Caco-2 (cell line): Measurements from ENCODE around the gene KHDC4. TPM values are rescaled to one million over a fixed set of nuclear protein-coding genes. Genes with fewer than 3 reads are reported as not detected.

Experiments
- BruUV-seq: library from RNA; stranded (reverse); fragments of 400-500 nt; replicated peaks from 2 replicates; lab custom pipeline; 2021; lab: Mats Ljungman, UMichigan
- CTCF ChIA-PET: fragments of 300-600 bp; sonication (Branson Sonifier 250); formaldehyde crosslinking; loops from one replicate; lab custom pipeline; 2022; ENCODE audit warnings: antibody characterized with exemption; lab: Charles Lee
- POLR2A ChIA-PET: fragments of 300-600 bp; sonication (Branson Sonifier 250); formaldehyde crosslinking; loops from one replicate; lab custom pipeline; 2022; ENCODE audit warnings: antibody characterized with exemption; lab: Charles Lee
- DNase-seq, 2 experiments: peaks; one replicate each; pipeline versions ENCODE4 v3.0.0 to v3.0.0-alpha.2; 2020 to 2022
- H3K27me3 ChIP-seq: replicated peaks from 2 replicates; pipeline ENCODE4 v1.6.0; 2011; ENCODE audit warnings: low read length; ENCODE audit not compliant: control insufficient read depth, insufficient read depth
- H3K36me3 ChIP-seq: 2 replicates; pipeline ENCODE4 v1.5.1; 2011; ENCODE audit warnings: low read length; ENCODE audit not compliant: control insufficient read depth, insufficient read depth
- H3K4me1 ChIP-seq: fragments of 250-450 bp; sonication (Bioruptor Pico); 2 replicates; pipeline ENCODE4 v1.5.1; 2020; ENCODE audit warnings: mild to moderate bottlenecking
- H3K4me3 ChIP-seq: 2 replicates; pipeline ENCODE4 v1.5.1; 2011; ENCODE audit warnings: low read depth, mild to moderate bottlenecking, control low read depth, low read length
- H3K9me3 ChIP-seq: fragments of 250-450 bp; sonication (Bioruptor Pico); 2 replicates; pipeline ENCODE4 v1.5.1; 2020; ENCODE audit warnings: mild to moderate bottlenecking, moderate library complexity
- H3K27ac Mint-ChIP-seq: one replicate; pipeline ENCODE4 v1.8.0; 2022; ENCODE audit warnings: mixed read lengths; ENCODE audit not compliant: unreplicated experiment
- H3K27me3 Mint-ChIP-seq: one replicate; pipeline ENCODE4 v1.8.0; 2022; ENCODE audit warnings: mixed read lengths; ENCODE audit not compliant: insufficient read depth, unreplicated experiment
- H3K36me3 Mint-ChIP-seq: one replicate; pipeline ENCODE4 v1.8.0; 2022; ENCODE audit warnings: mild to moderate bottlenecking, mixed read lengths; ENCODE audit not compliant: insufficient read depth, unreplicated experiment
- H3K4me1 Mint-ChIP-seq: one replicate; pipeline ENCODE4 v1.8.0; 2022; ENCODE audit warnings: low read depth, mixed read lengths; ENCODE audit not compliant: unreplicated experiment
- H3K4me3 Mint-ChIP-seq: one replicate; pipeline ENCODE4 v1.8.0; 2022; ENCODE audit warnings: mild to moderate bottlenecking, moderate library complexity, mixed read lengths; ENCODE audit not compliant: unreplicated experiment
- H3K9me3 Mint-ChIP-seq: one replicate; pipeline ENCODE4 v1.8.0; 2022; ENCODE audit warnings: mixed read lengths; ENCODE audit not compliant: unreplicated experiment
- CTCF ChIP-seq, 2 experiments: fragments of 200-600 bp in 1 of 2; IDR thresholded peaks; 1 replicate in 1 of 2; 2 replicates in 1 of 2; pipeline versions ENCODE4 v1.5.1 to v1.8.0; 2011 to 2022; ENCODE audit warnings: antibody characterized with exemption in 1 of 2, control low read depth in 1 of 2, inconsistent platforms in 1 of 2, low read depth in 1 of 2, low read length in 1 of 2, mild to moderate bottlenecking in 1 of 2, moderate library complexity in 1 of 2; ENCODE audit not compliant: insufficient read depth in 1 of 2, severe bottlenecking in 1 of 2, unreplicated experiment in 1 of 2
- intact Hi-C: fragments of 100-400 bp; cut with micrococcal nuclease; formaldehyde crosslinking; loops from one replicate; pipeline ENCODE4 v1.10.0; 2022; ENCODE audit not compliant: unreplicated experiment
- total RNA-seq: library from RNA; stranded (reverse); gene quantifications from 2 replicates; pipeline ENCODE4 v1.2.3, GENCODE V29; 2022

KHDC4 gene
- total RNA-seq, 1 experiment from 2014 or later, result 68.5 TPM

- Histone ChIP-seq H3K4me3 (no peak overlapping the region), H3K9me3 (no peaks in the 10 kb centered on the region), H3K27me3 (no peaks in the 10 kb centered on the region), H3K4me1 (peaks cover 7% of the 10 kb centered on the region), H3K36me3 (peaks cover under 1% of the 10 kb centered on the region)
- peaks cover 13% of the 10 kb centered on the region for H3K4me1 Mint-ChIP-seq
- ChIA-PET POLR2A (no interaction called here), CTCF (no interaction called here)
- no peak overlapping the region for H3K4me3 Mint-ChIP-seq
- no peak for TF ChIP-seq CTCF (IDR thresholded peaks at IDR 0.05; ENCODE audit: insufficient read depth in 1 of 2, low read depth in 1 of 2, low read length in 1 of 2, severe bottlenecking in 1 of 2, unreplicated experiment in 1 of 2)
- H3K27me3 Mint-ChIP-seq, result no peaks in the 10 kb centered on the region
- no TSS peak for BruUV-seq
- no peaks in the 10 kb centered on the region for H3K9me3 Mint-ChIP-seq
- DNase-seq, result no peak
- H3K27ac Mint-ChIP-seq, result no peak overlapping the region
- intact Hi-C loops, result no loop called here
- H3K36me3 Mint-ChIP-seq, result peaks cover 32% of the 10 kb centered on the region
Observed at GRCh38 chr1:155970531-155971167, 36.4 kb upstream of the KHDC4 start.

GRCh38 chr1:155969377-155969791 is 35.2 kb upstream of the KHDC4 start:
- H3K4me1 Mint-ChIP-seq, result peaks cover 7% of the 10 kb centered on the region
- POLR2A ChIA-PET, result no interaction called here
- intact Hi-C loops, result no loop called here

GRCh38 chr1:155968670-155969069 is 34.5 kb upstream of the KHDC4 start:
- POLR2A ChIA-PET, result no interaction called here
- H3K4me1 ChIP-seq, result 0 out of 2 replicates have a peak, but pooled peaks cover 3% of the 10 kb centered on the region

More at GRCh38 chr1:155969377-155969791, 35.2 kb upstream of the KHDC4 start:
- Mint-ChIP-seq H3K9me3 (no peaks in the 10 kb centered on the region), H3K27ac (no peak overlapping the region), H3K27me3 (no peaks in the 10 kb centered on the region), H3K4me3 (no peak overlapping the region), H3K36me3 (peaks cover 32% of the 10 kb centered on the region)
- peaks cover 1% of the 10 kb centered on the region for H3K36me3 ChIP-seq
- DNase-seq, result no peak
- 0 out of 2 replicates have a peak, but pooled peaks cover 3% of the 10 kb centered on the region for H3K4me1 ChIP-seq
- CTCF ChIA-PET, result no interaction called here
- no TSS peak for BruUV-seq
- no peaks in the 10 kb centered on the region for H3K27me3 ChIP-seq
- TF ChIP-seq CTCF (IDR thresholded peaks at IDR 0.05; ENCODE audit: insufficient read depth in 1 of 2, low read depth in 1 of 2, low read length in 1 of 2, severe bottlenecking in 1 of 2, unreplicated experiment in 1 of 2), result no peak
- H3K4me3 ChIP-seq, result no peak overlapping the region
- H3K9me3 ChIP-seq, result no peaks in the 10 kb centered on the region

More at GRCh38 chr1:155968670-155969069, 34.5 kb upstream of the KHDC4 start:
- no peak for DNase-seq
- peaks cover 7% of the 10 kb centered on the region for H3K4me1 Mint-ChIP-seq
- no peaks in the 10 kb centered on the region for H3K27me3 Mint-ChIP-seq
- no TSS peak for BruUV-seq
- no peak overlapping the region for H3K27ac Mint-ChIP-seq
- H3K36me3 Mint-ChIP-seq, result peaks cover 36% of the 10 kb centered on the region
- TF ChIP-seq CTCF (IDR thresholded peaks at IDR 0.05; ENCODE audit: insufficient read depth in 1 of 2, low read depth in 1 of 2, low read length in 1 of 2, severe bottlenecking in 1 of 2, unreplicated experiment in 1 of 2), result no peak
- Histone ChIP-seq H3K4me3 (no peak overlapping the region), H3K9me3 (no peaks in the 10 kb centered on the region), H3K36me3 (peaks cover 1% of the 10 kb centered on the region), H3K27me3 (no peaks in the 10 kb centered on the region)
- no peaks in the 10 kb centered on the region for H3K9me3 Mint-ChIP-seq
- CTCF ChIA-PET, result no interaction called here
- H3K4me3 Mint-ChIP-seq, result no peak overlapping the region
- intact Hi-C loops, result no loop called here
